KMS-11 (cell line): ENCODE measurements around the gene LIMA1.
"Not testable (repeated sequence)": the region's sequence is repeated elsewhere in the genome, so short reads cannot be mapped to it uniquely, and the experiment has no call there.

ENCODE experiments used
- H2AFZ ChIP-seq: fragments of 200-600 bp; sonication (generic); 2 replicates; pipeline ENCODE4 v1.6.1; 2016; ENCODE audit warnings: antibody characterized with exemption, mixed run types, low read depth
- H3K27ac ChIP-seq: fragments of 200-600 bp; sonication (generic); 2 replicates; pipeline ENCODE4 v1.6.1; 2016; ENCODE audit warnings: mild to moderate bottlenecking, mixed run types
- H3K27me3 ChIP-seq: fragments of 200-600 bp; sonication (generic); 2 replicates; pipeline ENCODE4 v1.6.1; 2017; ENCODE audit warnings: mild to moderate bottlenecking, low read depth, mixed run types, moderate library complexity; ENCODE audit not compliant: insufficient read depth
- H3K36me3 ChIP-seq: fragments of 200-600 bp; sonication (generic); 2 replicates; pipeline ENCODE4 v1.6.1; 2017; ENCODE audit warnings: mild to moderate bottlenecking, mixed run types; ENCODE audit not compliant: insufficient read depth
- H3K4me1 ChIP-seq: fragments of 200-600 bp; sonication (generic); 2 replicates; pipeline ENCODE4 v1.6.1; 2016; ENCODE audit warnings: mild to moderate bottlenecking, low read depth, mixed run types; ENCODE audit not compliant: poor library complexity, severe bottlenecking
- H3K4me2 ChIP-seq: fragments of 200-600 bp; sonication (generic); 2 replicates; pipeline ENCODE4 v1.7.0; 2016; ENCODE audit warnings: mild to moderate bottlenecking, mixed run types
- H3K4me3 ChIP-seq: fragments of 200-600 bp; sonication (generic); IDR thresholded peaks from 2 replicates; pipeline ENCODE4 v1.6.1; 2017; ENCODE audit warnings: low read depth, low read length, mixed read lengths; ENCODE audit not compliant: insufficient read depth
- H3K79me2 ChIP-seq: fragments of 200-600 bp; sonication (generic); 2 replicates; pipeline ENCODE4 v1.6.1; 2016; ENCODE audit warnings: low read depth, mixed run types; ENCODE audit not compliant: insufficient read depth
- H3K9ac ChIP-seq: fragments of 200-600 bp; sonication (generic); 2 replicates; pipeline ENCODE4 v1.6.1; 2016; ENCODE audit warnings: mild to moderate bottlenecking, mixed run types
- H4K20me1 ChIP-seq: fragments of 200-600 bp; sonication (generic); 2 replicates; pipeline ENCODE4 v1.6.1; 2016; ENCODE audit warnings: mild to moderate bottlenecking, mixed run types; ENCODE audit not compliant: insufficient read depth
- TF ChIP-seq, protein P1 (sequence below): fragments of 200-600 bp; sonication (generic); conservative IDR thresholded peaks from 2 replicates; pipeline ENCODE4 v1.6.1; 2017; ENCODE audit warnings: low read depth, mild to moderate bottlenecking, antibody characterized with exemption, low read length, moderate library complexity, mixed read lengths

Gene LIMA1

DNA sequence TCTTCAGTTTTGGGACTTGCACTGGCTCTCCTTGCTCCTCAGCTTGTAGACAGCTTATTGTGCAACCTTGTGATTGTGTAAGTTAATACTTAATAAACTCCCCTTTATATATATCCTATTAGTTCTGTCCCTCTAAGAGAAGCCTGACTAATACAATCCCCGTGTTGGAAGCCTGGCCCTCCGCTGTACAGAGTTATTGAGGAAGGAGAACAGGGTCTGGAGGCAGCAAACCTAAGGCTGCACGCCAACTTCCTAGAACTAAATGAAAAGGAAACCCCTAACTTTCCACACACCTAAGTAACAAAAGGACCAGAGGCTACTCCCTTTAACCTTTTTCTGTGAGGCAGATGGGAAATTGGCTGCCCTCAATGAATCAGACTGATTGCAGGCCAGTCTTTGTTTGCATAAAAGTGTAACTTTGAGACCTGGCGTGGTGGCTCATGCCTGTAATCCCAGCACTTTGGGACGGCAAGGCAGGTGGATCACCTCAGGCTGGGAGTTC, 42.6 kb upstream of the LIMA1 start:
- Histone ChIP-seq H3K9ac (no peak overlapping the region), H4K20me1 (no peaks in the 10 kb centered on the region), H3K27me3 (no peaks in the 10 kb centered on the region), H3K4me3 (no peak overlapping the region), H3K36me3 (no peaks in the 10 kb centered on the region), H3K4me1 (no peaks in the 10 kb centered on the region), H3K4me2 (no peak overlapping the region), H3K27ac (no peak overlapping the region), H2AFZ (no peak overlapping the region), H3K79me2 (no peaks in the 10 kb centered on the region)
- TF ChIP-seq, protein P1, sequence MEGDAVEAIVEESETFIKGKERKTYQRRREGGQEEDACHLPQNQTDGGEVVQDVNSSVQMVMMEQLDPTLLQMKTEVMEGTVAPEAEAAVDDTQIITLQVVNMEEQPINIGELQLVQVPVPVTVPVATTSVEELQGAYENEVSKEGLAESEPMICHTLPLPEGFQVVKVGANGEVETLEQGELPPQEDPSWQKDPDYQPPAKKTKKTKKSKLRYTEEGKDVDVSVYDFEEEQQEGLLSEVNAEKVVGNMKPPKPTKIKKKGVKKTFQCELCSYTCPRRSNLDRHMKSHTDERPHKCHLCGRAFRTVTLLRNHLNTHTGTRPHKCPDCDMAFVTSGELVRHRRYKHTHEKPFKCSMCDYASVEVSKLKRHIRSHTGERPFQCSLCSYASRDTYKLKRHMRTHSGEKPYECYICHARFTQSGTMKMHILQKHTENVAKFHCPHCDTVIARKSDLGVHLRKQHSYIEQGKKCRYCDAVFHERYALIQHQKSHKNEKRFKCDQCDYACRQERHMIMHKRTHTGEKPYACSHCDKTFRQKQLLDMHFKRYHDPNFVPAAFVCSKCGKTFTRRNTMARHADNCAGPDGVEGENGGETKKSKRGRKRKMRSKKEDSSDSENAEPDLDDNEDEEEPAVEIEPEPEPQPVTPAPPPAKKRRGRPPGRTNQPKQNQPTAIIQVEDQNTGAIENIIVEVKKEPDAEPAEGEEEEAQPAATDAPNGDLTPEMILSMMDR = no peak

DNA sequence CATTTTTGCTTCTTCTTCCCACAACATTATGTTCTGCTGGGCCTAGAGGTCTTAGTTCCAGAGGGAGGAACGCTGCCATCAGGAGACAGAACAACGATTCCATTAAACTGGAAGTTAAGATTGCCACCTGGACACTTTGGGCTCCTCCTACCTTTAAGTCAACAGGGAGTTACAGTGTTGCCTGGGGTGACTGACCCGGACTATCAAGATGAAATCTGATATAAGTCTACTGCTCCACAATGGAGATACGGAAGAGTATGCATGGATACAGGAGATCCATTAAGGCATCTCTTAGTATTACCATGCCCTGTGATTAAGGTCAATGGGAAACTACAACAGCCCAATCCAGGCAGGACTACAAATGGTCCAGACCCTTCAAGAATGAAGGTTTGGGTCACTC, 41.5 kb upstream of the LIMA1 start:
- not testable (repeated sequence) for H4K20me1 ChIP-seq, H3K4me2 ChIP-seq, H3K36me3 ChIP-seq, H3K27ac ChIP-seq, H3K4me1 ChIP-seq, H2AFZ ChIP-seq, H3K79me2 ChIP-seq, H3K9ac ChIP-seq, H3K27me3 ChIP-seq, H3K4me3 ChIP-seq

DNA sequence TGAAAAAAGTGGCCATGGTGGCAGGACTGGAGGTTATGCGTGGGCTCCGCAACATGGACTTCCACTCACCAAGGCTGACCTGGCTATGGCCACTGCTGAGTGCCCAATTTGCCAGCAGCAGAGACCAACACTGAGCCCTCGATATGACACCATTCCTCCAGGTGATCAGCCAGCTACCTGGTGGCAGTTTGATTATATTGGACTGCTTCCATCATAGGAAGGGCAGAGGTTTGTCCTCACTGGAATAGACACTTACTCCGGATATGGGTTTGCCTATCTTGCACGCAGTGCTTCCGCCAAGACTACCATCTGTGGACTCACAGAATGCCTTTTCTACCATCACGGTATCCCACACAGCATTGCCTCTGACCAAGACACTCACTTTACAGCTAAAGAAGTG, 40.8 kb upstream of the LIMA1 start:
- not testable (repeated sequence) for H3K9ac ChIP-seq, H4K20me1 ChIP-seq, H2AFZ ChIP-seq, H3K27ac ChIP-seq, H3K79me2 ChIP-seq, H3K4me1 ChIP-seq, H3K36me3 ChIP-seq, H3K4me2 ChIP-seq, H3K4me3 ChIP-seq, H3K27me3 ChIP-seq

DNA sequence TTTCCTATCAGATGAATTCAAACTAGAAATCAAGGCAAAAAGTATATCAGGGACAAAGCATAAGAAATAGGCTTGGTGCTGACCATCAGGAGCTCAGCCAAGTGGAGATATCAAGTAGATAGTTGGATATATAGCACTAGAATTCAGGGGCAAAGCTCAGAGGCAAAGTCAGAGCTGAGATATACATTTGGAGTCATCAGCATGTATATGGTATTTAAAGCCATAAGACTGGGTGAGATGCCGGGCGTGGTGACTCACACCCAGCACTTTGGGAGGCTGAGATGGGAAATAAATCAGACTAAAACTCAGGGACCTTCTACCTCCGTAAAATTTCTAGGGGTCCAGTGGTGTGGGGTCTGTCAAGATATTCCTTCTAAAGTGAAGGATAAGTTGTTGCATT, 38.9 kb upstream of the LIMA1 start:
- H3K4me2 ChIP-seq = no peak overlapping the region
- no peaks in the 10 kb centered on the region for H3K4me1 ChIP-seq
- H3K79me2 ChIP-seq = no peaks in the 10 kb centered on the region
- H3K4me3 ChIP-seq = no peak overlapping the region
- H3K36me3 ChIP-seq = no peaks in the 10 kb centered on the region
- TF ChIP-seq, protein P1 = no peak
- H2AFZ ChIP-seq = no peak overlapping the region
- no peaks in the 10 kb centered on the region for H4K20me1 ChIP-seq
- no peak overlapping the region for H3K27ac ChIP-seq
- H3K27me3 ChIP-seq = no peaks in the 10 kb centered on the region
- no peak overlapping the region for H3K9ac ChIP-seq

DNA sequence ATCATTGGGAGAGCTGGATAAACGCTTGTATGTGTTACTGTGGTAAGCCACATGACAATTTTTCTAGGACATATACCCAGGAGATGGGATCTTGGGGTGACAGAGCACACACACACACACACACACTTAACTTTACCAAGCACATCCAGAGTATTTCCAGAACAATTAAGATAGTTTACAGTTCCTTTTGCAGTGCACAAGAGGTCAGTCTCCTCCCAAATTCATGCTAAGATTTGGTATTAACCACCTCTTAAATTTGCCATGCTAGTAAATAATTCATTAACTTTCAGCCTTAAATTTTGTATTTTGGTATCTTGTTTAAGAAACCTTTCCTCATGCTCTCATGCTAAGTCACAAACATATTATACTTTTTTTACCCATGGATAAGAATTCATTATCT, 33.9 kb upstream of the LIMA1 start:
- H3K4me3 ChIP-seq = no peak overlapping the region
- H3K4me1 ChIP-seq = no peaks in the 10 kb centered on the region
- no peaks in the 10 kb centered on the region for H4K20me1 ChIP-seq
- H3K36me3 ChIP-seq = no peaks in the 10 kb centered on the region
- no peak overlapping the region for H3K9ac ChIP-seq
- H3K4me2 ChIP-seq = no peak overlapping the region
- no peaks in the 10 kb centered on the region for H3K79me2 ChIP-seq
- no peaks in the 10 kb centered on the region for H3K27me3 ChIP-seq
- TF ChIP-seq, protein P1 = no peak
- H2AFZ ChIP-seq = no peak overlapping the region
- H3K27ac ChIP-seq = no peak overlapping the region
